OCI-M2 (cell line): ENCODE results near the gene ANLN.
"Not testable (repeated sequence)": the region's sequence is repeated elsewhere in the genome, so short reads cannot be mapped to it uniquely, and the experiment has no call there.

Experiments
- DNase-seq: peaks from one replicate; lab custom pipeline; 2025; ENCODE audit not compliant: unreplicated experiment; lab: John Stamatoyannopoulos, UW

The ANLN gene

GRCh38 chr7:36379831-36380504, 9.7 kb upstream of the ANLN start:
- DNase-seq = no peak

GRCh38 chr7:36381056-36381455, 8.6 kb upstream of the ANLN start:
- DNase-seq = no peak

GRCh38 chr7:36383284-36383683, 6.4 kb upstream of the ANLN start:
- DNase-seq = not testable (repeated sequence)

GRCh38 chr7:36385646-36386045, 4.0 kb upstream of the ANLN start:
- DNase-seq = not testable (repeated sequence)

GRCh38 chr7:36387435-36388231, 2.0 kb upstream of the ANLN start:
- DNase-seq = no peak

GRCh38 chr7:36388423-36388822, 1.2 kb upstream of the ANLN start:
- DNase-seq = no peak

GRCh38 chr7:36390199-36391090, 783 bp downstream of the ANLN start:
- DNase-seq = no peak

GRCh38 chr7:36391436-36392198, 2.0 kb downstream of the ANLN start:
- no peak for DNase-seq

- DNase-seq = no peak
Measured at GRCh38 chr7:36393826-36394225, 4.2 kb downstream of the ANLN start.

- DNase-seq = no peak
Measured at GRCh38 chr7:36395171-36395894, 5.7 kb downstream of the ANLN start.

- DNase-seq = no peak
Measured at GRCh38 chr7:36396150-36396549, 6.5 kb downstream of the ANLN start.

GRCh38 chr7:36400036-36400435, 10.4 kb downstream of the ANLN start:
- no peak for DNase-seq

GRCh38 chr7:36400606-36401005, 10.9 kb downstream of the ANLN start:
- DNase-seq = no peak

GRCh38 chr7:36403452-36403851, 13.8 kb downstream of the ANLN start:
- no peak for DNase-seq

GRCh38 chr7:36404639-36405408, 15.2 kb downstream of the ANLN start:
- no peak for DNase-seq

- no peak for DNase-seq
Measured at GRCh38 chr7:36405409-36405803, 15.7 kb downstream of the ANLN start.

- DNase-seq = no peak
Measured at GRCh38 chr7:36406156-36406555, 16.5 kb downstream of the ANLN start.

GRCh38 chr7:36407636-36408550, 18.2 kb downstream of the ANLN start:
- DNase-seq = no peak
